Fibroblast of pulmonary artery (primary cell): ENCODE measurements around the gene BIRC6.

ENCODE experiments used
- DNase-seq: peaks from one replicate; pipeline ENCODE4 v3.0.0-alpha.2; 2010; ENCODE audit warnings: low read depth
- H3K4me3 ChIP-seq: replicated peaks from 2 replicates; pipeline ENCODE4 v1.5.1; 2011; ENCODE audit warnings: low read depth, mild to moderate bottlenecking, control low read depth, low read length, moderate library complexity
- CTCF ChIP-seq: IDR thresholded peaks from 2 replicates; pipeline ENCODE4 v1.5.1; 2011; ENCODE audit warnings: mild to moderate bottlenecking, control low read depth, low read length, inconsistent platforms; ENCODE audit errors: missing control alignments

The BIRC6 gene

GRCh38 chr2:32558492-32558891 lies 201.7 kb downstream of the BIRC6 start:
- DNase-seq = no peak
- H3K4me3 ChIP-seq = no peak overlapping the region
- no peak for TF ChIP-seq CTCF

- peak; percentile 74 for DNase-seq
- H3K4me3 ChIP-seq = no peak overlapping the region
- no peak for TF ChIP-seq CTCF
These were observed 202.3 kb downstream of the BIRC6 start for GRCh38 chr2:32559136-32559535.

- no peak overlapping the region for H3K4me3 ChIP-seq
- no peak for DNase-seq
- TF ChIP-seq CTCF = no peak
These were observed 206.1 kb downstream of the BIRC6 start for GRCh38 chr2:32562906-32563305.

GRCh38 chr2:32564417-32565035 lies 207.7 kb downstream of the BIRC6 start:
- H3K4me3 ChIP-seq = no peak overlapping the region
- DNase-seq = no peak
- no peak for TF ChIP-seq CTCF

- DNase-seq = no peak
- H3K4me3 ChIP-seq = no peak overlapping the region
- TF ChIP-seq CTCF = no peak
These were observed 209.1 kb downstream of the BIRC6 start for GRCh38 chr2:32565902-32566301.

GRCh38 chr2:32572030-32572429 lies 215.2 kb downstream of the BIRC6 start:
- TF ChIP-seq CTCF = no peak
- H3K4me3 ChIP-seq = no peak overlapping the region
- DNase-seq = no peak

GRCh38 chr2:32572737-32573136 lies 215.9 kb downstream of the BIRC6 start:
- no peak for DNase-seq
- H3K4me3 ChIP-seq = no peak overlapping the region
- TF ChIP-seq CTCF = no peak
